ENCODE results near the gene TENM4.

- TF ChIP-seq EZH2 (IDR thresholded peaks at IDR 0.05): no peak
- no peak for TF ChIP-seq POLR2AphosphoS5 (IDR thresholded peaks at IDR 0.05; ENCODE audit: borderline replicate concordance, low read depth, low read length)
- TF ChIP-seq FOXP2 (optimal IDR thresholded peaks at IDR 0.05; ENCODE audit: control extremely low read depth, extremely low read length, insufficient read depth): no peak
Observed at GRCh38 chr11:78657968-78658839, 782.6 kb downstream of the TENM4 start.
